Stimulated activated CD4-positive, alpha-beta T cell treated with anti-CD3 and anti-CD28 coated beads, Interleukin-4, amount 100 ng/mL, for 1 hour (primary cell): ENCODE results near the gene TFF1.
"Not testable (repeated sequence)": the region's sequence is repeated elsewhere in the genome, so short reads cannot be mapped to it uniquely, and the experiment has no call there.

Experiments used
- DNase-seq: peaks from one replicate; pipeline ENCODE4 v3.0.0-alpha.2; 2020

Gene TFF1

GRCh38 chr21:42366292-42367010 lies at the start of gene TFF1:
Gene TFF1 (minus strand): TSS chr21:42366535. CDS start chr21:42366495, 40 bp downstream.
- DNase-seq = no peak

GRCh38 chr21:42414928-42415769 lies 48.8 kb upstream of the TFF1 start:
- peak; percentile 91 for DNase-seq

GRCh38 chr21:42414553-42414927 lies 48.2 kb upstream of the TFF1 start:
- DNase-seq = no peak

GRCh38 chr21:42414066-42414465 lies 47.7 kb upstream of the TFF1 start:
- DNase-seq = no peak

- peak; percentile 58 for DNase-seq
These were observed 47.2 kb upstream of the TFF1 start for GRCh38 chr21:42413500-42413899.

GRCh38 chr21:42413093-42413492 lies 46.8 kb upstream of the TFF1 start:
- DNase-seq = no peak

- no peak for DNase-seq
These were observed 46.2 kb upstream of the TFF1 start for GRCh38 chr21:42412636-42412933.

- DNase-seq = no peak
These were observed 45.7 kb upstream of the TFF1 start for GRCh38 chr21:42411891-42412635.

- no peak for DNase-seq
These were observed 45.0 kb upstream of the TFF1 start for GRCh38 chr21:42411197-42411869.

GRCh38 chr21:42409366-42409765 lies 43.0 kb upstream of the TFF1 start:
- DNase-seq = no peak

GRCh38 chr21:42408718-42409117 lies 42.4 kb upstream of the TFF1 start:
- DNase-seq = not testable (repeated sequence)

GRCh38 chr21:42407476-42407875 lies 41.1 kb upstream of the TFF1 start:
- DNase-seq = no peak

GRCh38 chr21:42406866-42407265 lies 40.5 kb upstream of the TFF1 start:
- DNase-seq = no peak

- DNase-seq = peak; percentile 50
These were observed 39.9 kb upstream of the TFF1 start for GRCh38 chr21:42406201-42406621.

GRCh38 chr21:42405064-42406013 lies 39.0 kb upstream of the TFF1 start:
- DNase-seq = no peak

GRCh38 chr21:42404539-42404938 lies 38.2 kb upstream of the TFF1 start:
- DNase-seq = no peak

- peak; percentile 38 for DNase-seq
These were observed 37.4 kb upstream of the TFF1 start, which contains the start of gene UBASH3A for GRCh38 chr21:42403611-42404231. Gene UBASH3A (plus strand): TSS chr21:42403902. CDS start chr21:42403946, 44 bp downstream.

GRCh38 chr21:42401820-42402251 lies 35.5 kb upstream of the TFF1 start:
- no peak for DNase-seq

GRCh38 chr21:42401154-42401553 lies 34.8 kb upstream of the TFF1 start:
- no peak for DNase-seq

GRCh38 chr21:42400525-42400924 lies 34.2 kb upstream of the TFF1 start:
- DNase-seq = no peak

GRCh38 chr21:42398436-42399028 lies 32.2 kb upstream of the TFF1 start:
- DNase-seq = no peak
